Measurements from ENCODE around the gene CASP14. TPM values are rescaled to one million over a fixed set of nuclear protein-coding genes. Genes with fewer than 3 reads are reported as not detected.
"Not testable (repeated sequence)": the region's sequence is repeated elsewhere in the genome, so short reads cannot be mapped to it uniquely, and the experiment has no call there.

Gene CASP14
- total RNA-seq, 2 experiments from 2014 or later: not detected

DNA sequence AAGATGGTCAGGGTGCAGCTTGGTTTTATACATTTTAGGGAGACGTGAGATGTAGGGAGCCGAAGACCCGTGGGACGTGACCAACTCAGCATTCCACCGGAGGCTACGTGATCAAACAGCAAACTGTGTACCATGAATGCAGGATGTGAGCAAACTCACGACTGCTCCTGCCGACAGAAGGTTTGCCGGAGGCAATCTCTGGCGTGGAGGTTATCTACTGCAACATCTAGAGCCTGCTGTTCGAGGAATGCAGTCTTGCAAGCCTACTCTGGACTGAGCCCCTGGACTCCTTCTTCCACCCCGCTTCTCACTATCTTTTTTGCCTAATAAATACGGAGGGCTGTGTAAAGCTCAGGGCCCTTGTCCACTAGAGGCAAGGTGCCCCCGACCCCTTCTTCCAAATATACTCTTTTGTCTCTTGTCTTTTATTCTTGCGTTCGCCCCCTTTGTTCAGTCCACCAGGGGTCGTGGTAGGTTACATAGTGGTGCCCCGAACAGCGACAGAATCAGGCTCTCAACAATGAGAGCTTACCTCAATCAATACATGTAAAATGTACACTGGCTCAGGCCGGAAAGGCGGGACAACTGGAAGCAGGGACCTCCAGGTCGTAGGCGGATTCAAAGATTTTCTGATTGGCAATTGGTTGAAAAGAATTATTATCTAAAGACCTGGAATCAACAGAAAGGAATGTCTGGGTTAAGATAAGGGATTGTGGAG, 23.8 kb downstream of the CASP14 start:
- POLR2A ChIA-PET: no interaction called here
- no peak overlapping the region for H3K27ac Mint-ChIP-seq
- no peaks in the 10 kb centered on the region for H3K4me1 Mint-ChIP-seq (ENCODE audit: low read depth)
- no peaks in the 10 kb centered on the region for H3K36me3 Mint-ChIP-seq (ENCODE audit: low read depth)
- no peak for ATAC-seq (ENCODE audit: poor library complexity)
- no peak overlapping the region for H3K4me3 ChIP-seq (ENCODE audit: low read length)
- no peaks in the 10 kb centered on the region for H3K4me1 ChIP-seq (ENCODE audit: insufficient read depth, low read length)
- intact Hi-C loops (cut with DNase I, micrococcal nuclease): no loop called here
- no peaks in the 10 kb centered on the region for H3K9me3 ChIP-seq (ENCODE audit: control insufficient read depth in 1 of 2, insufficient read depth in 1 of 2, low read length in 2 of 2)
- no peak overlapping the region for H3K4me3 Mint-ChIP-seq
- H3K27me3 ChIP-seq (ENCODE audit: control insufficient read depth in 1 of 2, insufficient read depth in 2 of 2, low read length in 2 of 2): no peaks in the 10 kb centered on the region
- H3K27me3 Mint-ChIP-seq: peaks cover 6% of the 10 kb centered on the region
- H3K9me3 Mint-ChIP-seq: no peaks in the 10 kb centered on the region
- no peak for DNase-seq
- TF ChIP-seq, protein P1, sequence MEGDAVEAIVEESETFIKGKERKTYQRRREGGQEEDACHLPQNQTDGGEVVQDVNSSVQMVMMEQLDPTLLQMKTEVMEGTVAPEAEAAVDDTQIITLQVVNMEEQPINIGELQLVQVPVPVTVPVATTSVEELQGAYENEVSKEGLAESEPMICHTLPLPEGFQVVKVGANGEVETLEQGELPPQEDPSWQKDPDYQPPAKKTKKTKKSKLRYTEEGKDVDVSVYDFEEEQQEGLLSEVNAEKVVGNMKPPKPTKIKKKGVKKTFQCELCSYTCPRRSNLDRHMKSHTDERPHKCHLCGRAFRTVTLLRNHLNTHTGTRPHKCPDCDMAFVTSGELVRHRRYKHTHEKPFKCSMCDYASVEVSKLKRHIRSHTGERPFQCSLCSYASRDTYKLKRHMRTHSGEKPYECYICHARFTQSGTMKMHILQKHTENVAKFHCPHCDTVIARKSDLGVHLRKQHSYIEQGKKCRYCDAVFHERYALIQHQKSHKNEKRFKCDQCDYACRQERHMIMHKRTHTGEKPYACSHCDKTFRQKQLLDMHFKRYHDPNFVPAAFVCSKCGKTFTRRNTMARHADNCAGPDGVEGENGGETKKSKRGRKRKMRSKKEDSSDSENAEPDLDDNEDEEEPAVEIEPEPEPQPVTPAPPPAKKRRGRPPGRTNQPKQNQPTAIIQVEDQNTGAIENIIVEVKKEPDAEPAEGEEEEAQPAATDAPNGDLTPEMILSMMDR (IDR thresholded peaks at IDR 0.05): no peak
- CTCF ChIA-PET: no interaction called here
- H3K36me3 ChIP-seq (ENCODE audit: insufficient read depth, low read length): no peaks in the 10 kb centered on the region
- no peak overlapping the region for H3K27ac ChIP-seq (ENCODE audit: low read depth in 1 of 2, low read length in 2 of 2)

DNA sequence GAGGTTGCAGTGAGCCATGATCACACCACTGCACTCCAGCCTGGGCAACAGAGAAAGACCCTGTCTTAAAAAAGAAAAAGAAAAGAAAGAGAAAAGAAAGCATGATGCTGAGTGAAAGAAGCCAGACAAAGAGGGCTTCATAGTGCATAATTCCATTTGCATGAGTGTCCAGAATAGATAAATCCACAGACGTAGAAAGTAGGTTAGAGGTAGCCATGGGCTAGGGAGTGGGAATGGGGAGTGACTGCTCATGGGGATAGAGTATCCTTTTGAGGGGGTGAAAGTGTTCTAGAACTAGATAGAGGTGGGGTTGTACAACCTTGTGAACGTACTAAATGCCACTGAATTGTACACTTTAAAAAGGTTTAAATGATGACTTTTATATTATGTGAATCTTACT, 25.1 kb downstream of the CASP14 start:
- no peak overlapping the region for H3K27ac ChIP-seq (ENCODE audit: low read depth in 1 of 2, low read length in 2 of 2)
- ATAC-seq (ENCODE audit: poor library complexity) (no peak), DNase-seq (no peak)
- H3K4me3 ChIP-seq (ENCODE audit: low read length): no peak overlapping the region
- H3K36me3 ChIP-seq (ENCODE audit: insufficient read depth, low read length): no peaks in the 10 kb centered on the region
- TF ChIP-seq, protein P1 (IDR thresholded peaks at IDR 0.05): no peak
- no peaks in the 10 kb centered on the region for H3K27me3 ChIP-seq (ENCODE audit: control insufficient read depth in 1 of 2, insufficient read depth in 2 of 2, low read length in 2 of 2)
- no peak overlapping the region for H3K4me3 Mint-ChIP-seq
- peaks cover 11% of the 10 kb centered on the region for H3K27me3 Mint-ChIP-seq
- no peak overlapping the region for H3K27ac Mint-ChIP-seq
- no peaks in the 10 kb centered on the region for H3K4me1 Mint-ChIP-seq (ENCODE audit: low read depth)
- ChIA-PET POLR2A (no interaction called here), CTCF (no interaction called here)
- no peaks in the 10 kb centered on the region for H3K4me1 ChIP-seq (ENCODE audit: insufficient read depth, low read length)
- no peaks in the 10 kb centered on the region for H3K9me3 ChIP-seq (ENCODE audit: control insufficient read depth in 1 of 2, insufficient read depth in 1 of 2, low read length in 2 of 2)
- no peaks in the 10 kb centered on the region for H3K9me3 Mint-ChIP-seq
- H3K36me3 Mint-ChIP-seq (ENCODE audit: low read depth): no peaks in the 10 kb centered on the region
- intact Hi-C loops (cut with DNase I, micrococcal nuclease): no loop called here

DNA sequence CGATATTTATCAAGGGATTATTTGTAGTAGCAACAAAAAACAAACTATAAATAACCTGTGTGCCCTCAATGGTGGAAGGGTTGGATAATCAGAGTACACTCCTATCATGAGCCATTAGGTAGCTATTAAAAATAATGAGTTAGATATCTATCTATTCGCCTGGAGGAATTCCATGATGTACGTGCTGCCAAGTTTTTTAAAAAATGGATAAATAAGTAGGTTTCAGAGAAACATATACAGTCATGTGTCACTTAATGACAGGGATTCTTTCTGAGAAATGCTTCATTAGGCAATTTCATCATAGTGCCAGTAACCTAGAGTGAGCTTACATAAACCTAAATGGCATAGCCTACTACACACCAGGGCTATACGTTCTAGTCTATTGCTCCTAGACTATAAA, 26.5 kb downstream of the CASP14 start:
- Histone ChIP-seq H3K27me3 (ENCODE audit: control insufficient read depth in 1 of 2, insufficient read depth in 2 of 2, low read length in 2 of 2) (no peaks in the 10 kb centered on the region), H3K27ac (ENCODE audit: low read depth in 1 of 2, low read length in 2 of 2) (no peak overlapping the region), H3K36me3 (ENCODE audit: insufficient read depth, low read length) (no peaks in the 10 kb centered on the region), H3K4me3 (ENCODE audit: low read length) (no peak overlapping the region), H3K4me1 (ENCODE audit: insufficient read depth, low read length) (no peaks in the 10 kb centered on the region), H3K9me3 (ENCODE audit: control insufficient read depth in 1 of 2, insufficient read depth in 1 of 2, low read length in 2 of 2) (no peaks in the 10 kb centered on the region)
- Mint-ChIP-seq H3K4me1 (ENCODE audit: low read depth) (no peaks in the 10 kb centered on the region), H3K4me3 (no peak overlapping the region), H3K36me3 (ENCODE audit: low read depth) (no peaks in the 10 kb centered on the region), H3K27me3 (peaks cover 12% of the 10 kb centered on the region), H3K9me3 (no peaks in the 10 kb centered on the region), H3K27ac (no peak overlapping the region)
- ChIA-PET CTCF (interaction anchor here (0.8 kb wide), 1 partner anchor 9 kb away, joined by 3 read pairs; no protein-coding TSS in a partner anchor), POLR2A (no interaction called here)
- TF ChIP-seq, protein P1 (IDR thresholded peaks at IDR 0.05): no peak
- ATAC-seq (ENCODE audit: poor library complexity): no peak
- DNase-seq: no peak
- intact Hi-C loops (cut with DNase I, micrococcal nuclease): no loop called here

DNA sequence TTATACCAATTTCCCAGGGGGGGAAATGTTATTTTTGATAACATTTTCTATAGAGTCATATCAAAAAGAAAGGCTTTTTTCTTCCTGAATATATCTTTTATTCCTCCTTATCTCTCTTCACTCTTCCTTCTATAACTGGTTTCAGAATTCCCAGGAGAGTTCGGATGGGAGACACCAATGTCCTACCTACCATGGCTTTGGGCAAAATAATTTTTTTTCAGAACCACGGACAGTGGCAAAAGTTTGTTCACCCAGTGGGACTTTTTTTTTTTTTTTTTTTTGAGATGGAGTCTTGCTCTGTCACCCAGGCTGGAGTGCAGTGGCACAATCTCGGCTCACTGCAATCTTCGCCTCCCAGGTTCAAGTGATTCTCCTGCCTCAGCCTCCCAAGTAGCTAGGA, 30.7 kb downstream of the CASP14 start:
- H3K4me3 ChIP-seq (ENCODE audit: low read length); H3K9me3 ChIP-seq (ENCODE audit: control insufficient read depth in 1 of 2, insufficient read depth in 1 of 2, low read length in 2 of 2); ATAC-seq (ENCODE audit: poor library complexity); DNase-seq; intact Hi-C loops (cut with DNase I, micrococcal nuclease); H3K4me1 ChIP-seq (ENCODE audit: insufficient read depth, low read length); POLR2A ChIA-PET; H3K27ac Mint-ChIP-seq; H3K4me3 Mint-ChIP-seq; CTCF ChIA-PET; H3K36me3 ChIP-seq (ENCODE audit: insufficient read depth, low read length); H3K27me3 ChIP-seq (ENCODE audit: control insufficient read depth in 1 of 2, insufficient read depth in 2 of 2, low read length in 2 of 2); H3K4me1 Mint-ChIP-seq (ENCODE audit: low read depth); H3K9me3 Mint-ChIP-seq; H3K27ac ChIP-seq (ENCODE audit: low read depth in 1 of 2, low read length in 2 of 2); H3K36me3 Mint-ChIP-seq (ENCODE audit: low read depth): not testable (repeated sequence)
- H3K27me3 Mint-ChIP-seq: peaks cover 31% of the 10 kb centered on the region

Data from CD4-positive, alpha-beta T cell (primary cell).